IMR-90 (cell line): ENCODE results near the gene PDE11A. TPM values are rescaled to one million over a fixed set of nuclear protein-coding genes. Genes with fewer than 3 reads are reported as not detected.

Experiments used
- ATAC-seq: fragments of 200-7000 bp; cut with Tn5 transposase; 2 replicates; pipeline ENCODE4 v1.9.1; 2020; ENCODE audit warnings: low read depth, mild to moderate bottlenecking, moderate library complexity
- BruUV-seq: library from RNA; stranded (reverse); fragments of 400-500 nt; replicated peaks from 2 replicates; lab custom pipeline; 2021; lab: Mats Ljungman, UMichigan
- CTCF ChIA-PET: fragments of 300-600 bp; formaldehyde crosslinking; extraction: SDS; loops from one replicate; lab custom pipeline; 2021; ENCODE audit warnings: antibody characterized with exemption; lab: Yijun Ruan, JAX
- POLR2A ChIA-PET: fragments of 300-600 bp; sonication (Branson Sonifier 250); formaldehyde crosslinking; loops from one replicate; lab custom pipeline; 2022; ENCODE audit warnings: antibody characterized with exemption; ENCODE audit not compliant: unreplicated experiment; lab: Charles Lee
- DNase-seq: peaks from one replicate; pipeline ENCODE4 v3.0.0; 2013
- H2AFZ ChIP-seq: replicated peaks from 2 replicates; pipeline ENCODE3; 2013; ENCODE audit warnings: low read length, mild to moderate bottlenecking; ENCODE audit not compliant: poor library complexity
- H2AK5ac ChIP-seq: 2 replicates; pipeline ENCODE4 v1.6.1; 2013; ENCODE audit warnings: low read depth, low read length, inconsistent platforms
- H2AK9ac ChIP-seq: replicated peaks from 2 replicates; pipeline ENCODE3; 2013; ENCODE audit warnings: mild to moderate bottlenecking, low read depth, low read length, moderate library complexity; ENCODE audit not compliant: poor library complexity
- H2BK120ac ChIP-seq: 2 replicates; pipeline ENCODE4 v1.6.1; 2013; ENCODE audit warnings: low read depth, low read length, inconsistent platforms
- H2BK15ac ChIP-seq: 3 replicates; pipeline ENCODE4 v1.6.1; 2013; ENCODE audit warnings: low read depth, low read length, inconsistent platforms
- H2BK20ac ChIP-seq: 2 replicates; pipeline ENCODE4 v1.6.1; 2013; ENCODE audit warnings: low read depth, mild to moderate bottlenecking, inconsistent platforms, low read length, moderate library complexity
- H2BK5ac ChIP-seq: 2 replicates; pipeline ENCODE4 v1.6.1; 2013; ENCODE audit warnings: mild to moderate bottlenecking, low read depth, low read length, inconsistent platforms; ENCODE audit not compliant: poor library complexity, severe bottlenecking
- H3K14ac ChIP-seq: replicated peaks from 2 replicates; pipeline ENCODE4 v1.6.1; 2013; ENCODE audit warnings: low read depth, low read length, inconsistent platforms
- H3K18ac ChIP-seq: 2 replicates; pipeline ENCODE4 v1.6.1; 2013; ENCODE audit warnings: low read depth, low read length, control low read depth
- H3K23ac ChIP-seq: 2 replicates; pipeline ENCODE4 v1.6.1; 2013; ENCODE audit warnings: low read depth, low read length, inconsistent platforms
- H3K27ac ChIP-seq: 2 replicates; pipeline ENCODE4 v1.5.1; 2013; ENCODE audit warnings: mild to moderate bottlenecking, control low read depth, low read length; ENCODE audit not compliant: insufficient read depth
- H3K27me3 ChIP-seq: 2 replicates; pipeline ENCODE4 v1.6.1; 2013; ENCODE audit warnings: low read length; ENCODE audit not compliant: control insufficient read depth, insufficient read depth
- H3K36me3 ChIP-seq: 2 replicates; pipeline ENCODE4 v1.6.1; 2013; ENCODE audit warnings: low read length, mixed read lengths; ENCODE audit not compliant: control insufficient read depth, insufficient read depth
- H3K4ac ChIP-seq: 2 replicates; pipeline ENCODE4 v1.6.1; 2013; ENCODE audit warnings: low read depth, low read length, inconsistent platforms
- H3K4me1 ChIP-seq: 2 replicates; pipeline ENCODE4 v1.6.1; 2013; ENCODE audit warnings: low read length, mixed read lengths; ENCODE audit not compliant: control insufficient read depth, insufficient read depth
- H3K4me2 ChIP-seq: 2 replicates; pipeline ENCODE4 v1.6.1; 2013; ENCODE audit warnings: low read depth, mild to moderate bottlenecking, control low read depth, low read length, moderate library complexity
- H3K4me3 ChIP-seq: 2 replicates; pipeline ENCODE4 v1.5.1; 2013; ENCODE audit warnings: low read depth, mild to moderate bottlenecking, control low read depth, low read length, moderate library complexity; ENCODE audit not compliant: insufficient read depth
- H3K56ac ChIP-seq: 2 replicates; pipeline ENCODE4 v1.6.1; 2013; ENCODE audit warnings: low read length, inconsistent platforms; ENCODE audit not compliant: insufficient read depth; ENCODE audit errors: extremely low read depth
- H3K79me1 ChIP-seq, 2 experiments: 2 replicates each; pipeline ENCODE4 v1.6.1; 2013; ENCODE audit warnings: low read length in 2 of 2, inconsistent platforms in 1 of 2, low read depth in 1 of 2
- H3K9ac ChIP-seq: 2 replicates; pipeline ENCODE4 v1.6.1; 2013; ENCODE audit warnings: low read depth, low read length, control low read depth
- H3K9me1 ChIP-seq: 2 replicates; pipeline ENCODE4 v1.6.1; 2013; ENCODE audit warnings: low read length, inconsistent platforms; ENCODE audit not compliant: insufficient read depth
- H3K9me3 ChIP-seq: 2 replicates; pipeline ENCODE4 v1.6.1; 2013; ENCODE audit warnings: low read length; ENCODE audit not compliant: control insufficient read depth, insufficient read depth
- H4K20me1 ChIP-seq: 2 replicates; pipeline ENCODE4 v1.6.1; 2013; ENCODE audit warnings: low read length, inconsistent platforms; ENCODE audit not compliant: insufficient read depth
- H4K5ac ChIP-seq: 2 replicates; pipeline ENCODE4 v1.6.1; 2013; ENCODE audit warnings: mild to moderate bottlenecking, low read depth, low read length, control low read depth
- H4K8ac ChIP-seq, 2 experiments: 2 replicates each; pipeline ENCODE4 v1.6.1; 2013; ENCODE audit warnings: low read depth in 2 of 2, low read length in 2 of 2, control low read depth in 1 of 2, inconsistent platforms in 1 of 2
- H4K91ac ChIP-seq: 2 replicates; pipeline ENCODE4 v1.6.1; 2013; ENCODE audit warnings: low read depth, low read length, inconsistent platforms; ENCODE audit not compliant: insufficient read depth
- CEBPB ChIP-seq: IDR thresholded peaks from 2 replicates; pipeline ENCODE4 v1.6.1; 2012; ENCODE audit warnings: low read depth, low read length, improper control_type of control experiment
- WGBS, 2 experiments: methylation state at CpG; one replicate each; pipeline versions ENCODE4 v1.1.5 to v1.1.7; 2013; ENCODE audit warnings: missing lambda C conversion rate in 2 of 2; ENCODE audit not compliant: insufficient read length in 1 of 2; ENCODE audit errors: extremely low coverage in 2 of 2; 5-methylcytosine and 5-hydroxymethylcytosine counted together
- dilution Hi-C: fragments of 300-500 bp; cut with HindIII; formaldehyde crosslinking; loops from one replicate; pipeline ENCODE4 v1.14.3; 2018; ENCODE audit warnings: low sequenced_read_pairs; ENCODE audit not compliant: unreplicated experiment
- in situ Hi-C: fragments of 300-500 bp; cut with MboI; formaldehyde crosslinking; loops from 3 replicates; pipeline ENCODE4 v1.14.3; 2019; ENCODE audit warnings: low sequenced_read_pairs, inconsistent platforms, mixed read lengths
- intact Hi-C: fragments of 100-400 bp; cut with micrococcal nuclease; formaldehyde crosslinking; loops from 2 replicates; pipeline ENCODE4 v1.10.0; 2022
- polyA plus RNA-seq, 3 experiments: library from polyadenylated mRNA; depleted of rRNA; stranded (reverse); fragments of >200 nt; gene quantifications; 2 replicates each; pipeline ENCODE4 v1.2.3, GENCODE V29; 2012; ENCODE audit warnings: low replicate concordance in 1 of 3
- total RNA-seq: library from RNA; depleted of rRNA; stranded (reverse); fragments of >200 nt; gene quantifications from 2 replicates; pipeline ENCODE4 v1.2.3, GENCODE V29; 2012

Gene PDE11A
- total and polyA plus RNA-seq, 2 of the 4 experiments (the other 2 are of a cell fraction): 0.21 to 0.72 TPM

DNA sequence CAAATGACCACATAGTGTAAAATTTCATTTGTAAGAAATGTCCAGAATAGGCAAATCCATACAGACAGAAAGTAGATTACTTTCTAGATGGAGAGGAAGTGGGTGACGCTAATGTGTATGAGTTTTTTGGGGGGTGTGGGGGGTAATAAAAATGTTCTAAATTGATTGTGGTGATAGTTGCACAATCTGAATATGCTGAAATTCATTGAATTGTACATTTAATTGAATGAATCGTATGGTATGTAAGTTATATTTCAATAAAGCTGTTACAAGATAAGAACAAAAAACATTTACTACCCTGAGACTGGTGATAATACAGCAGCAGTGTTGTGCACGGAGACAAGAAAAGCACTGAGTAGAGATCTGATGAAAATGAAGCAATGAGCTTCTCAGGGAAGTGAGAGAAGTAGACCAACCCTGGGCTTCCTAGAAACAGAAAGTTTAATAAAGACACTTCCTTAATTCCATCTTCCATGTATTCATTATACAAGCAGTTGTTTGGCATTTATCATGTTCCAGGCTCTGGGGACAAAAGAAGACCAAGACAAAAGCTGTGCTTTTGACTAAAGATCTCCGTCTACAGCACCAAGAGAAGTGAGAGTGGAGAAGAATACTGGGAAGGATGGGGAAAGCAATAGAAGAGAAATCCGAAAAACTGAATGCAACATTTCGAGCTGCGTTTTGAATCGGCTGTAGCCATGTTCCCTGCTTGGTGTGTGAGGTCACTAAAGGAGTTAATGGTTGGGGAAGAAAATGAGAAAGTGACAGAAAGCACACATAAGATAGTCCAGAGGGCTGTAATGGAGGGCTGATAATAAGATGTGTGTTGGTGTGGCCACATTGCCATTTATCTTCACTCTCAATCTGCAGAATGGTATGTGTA, 1.8 kb upstream of the PDE11A start:
- Histone ChIP-seq H2BK120ac (no peak overlapping the region), H3K23ac (no peak overlapping the region), H2AFZ (no peak overlapping the region), H2AK5ac (no peak overlapping the region), H3K9me3 (no peaks in the 10 kb centered on the region), H3K27me3 (peaks cover 4% of the 10 kb centered on the region; the same call in 1 of the 2 replicates), H2BK5ac (no peak overlapping the region), H4K8ac (no peak overlapping the region), H3K18ac (no peak overlapping the region), H3K9me1 (no peaks in the 10 kb centered on the region), H3K36me3 (no peaks in the 10 kb centered on the region), H4K91ac (no peak overlapping the region), H2BK15ac (no peak overlapping the region), H3K4me2 (no peak overlapping the region), H4K20me1 (no peaks in the 10 kb centered on the region), H3K4me1 (peaks cover 2% of the 10 kb centered on the region; the same call in 1 of the 2 replicates), H3K79me1 (no peaks in the 10 kb centered on the region), H3K9ac (no peak overlapping the region), H3K27ac (no peak overlapping the region), H4K5ac (no peak overlapping the region), H2AK9ac (no peak overlapping the region), H3K14ac (no peak overlapping the region), H3K4me3 (no peak overlapping the region), H3K56ac (no peak overlapping the region), H2BK20ac (no peak overlapping the region), H3K4ac (no peak overlapping the region)
- DNase-seq: no peak
- dilution Hi-C loops: no loop called here
- no peak for ATAC-seq
- no peak for TF ChIP-seq CEBPB
- 91 to 100% methylated on average over 1 to 5 of the region's 8 CpGs for WGBS, 2 experiments
- BruUV-seq: no TSS peak
- intact Hi-C loops: no loop called here
- POLR2A ChIA-PET: interaction anchor here (0.6 kb wide), 1 partner anchor 590 kb away, joined by 5 read pairs; no protein-coding TSS in a partner anchor
- in situ Hi-C loops: no loop called here
- CTCF ChIA-PET: interaction anchor here (0.6 kb wide), 1 partner anchor 37 kb away, joined by 3 read pairs; no protein-coding TSS in a partner anchor
